ENCODE data around the gene KCTD11.

KCTD11 gene

DNA sequence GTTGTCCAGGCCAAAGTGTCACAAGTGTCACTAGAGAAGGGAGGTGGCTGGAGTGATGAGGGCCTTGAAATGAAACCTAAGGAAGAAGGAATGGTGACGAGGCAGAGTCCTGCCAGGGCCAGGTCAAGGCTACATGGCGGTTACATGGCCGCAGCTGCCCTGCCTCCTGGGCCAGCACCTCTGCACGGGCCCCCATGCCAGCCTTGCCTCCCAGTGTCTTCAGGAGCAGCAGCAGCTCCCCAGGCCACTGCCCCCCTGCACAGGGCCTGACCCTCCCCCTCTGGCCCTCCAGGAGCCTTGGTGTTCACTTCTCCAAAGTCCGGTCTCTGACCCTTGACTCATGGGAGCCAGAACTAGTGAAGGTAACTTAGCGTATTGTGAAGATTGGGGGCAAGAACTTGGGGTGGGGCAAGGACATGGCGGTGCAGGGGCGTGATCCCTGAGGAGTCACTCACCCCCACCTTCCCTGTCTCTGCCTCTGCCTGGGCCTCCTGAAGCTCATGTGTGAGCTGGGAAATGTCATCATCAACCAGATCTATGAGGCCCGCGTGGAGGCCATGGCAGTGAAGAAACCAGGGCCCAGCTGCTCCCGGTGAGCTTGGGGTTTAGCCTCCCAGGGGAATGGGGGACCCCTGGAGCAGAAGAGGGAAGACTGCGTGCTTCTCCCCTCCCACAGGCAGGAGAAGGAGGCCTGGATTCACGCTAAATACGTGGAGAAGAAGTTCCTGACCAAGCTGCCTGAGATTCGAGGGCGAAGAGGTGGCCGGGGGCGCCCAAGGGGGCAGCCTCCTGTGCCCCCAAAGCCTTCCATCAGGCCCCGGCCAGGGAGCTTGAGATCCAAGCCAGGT, 4.1 kb upstream of the KCTD11 start:
- no peaks in the 10 kb centered on the region for H3K27me3 ChIP-seq (ENCODE audit: insufficient read depth, low read depth, severe bottlenecking)
- no peak overlapping the region for H3K27ac ChIP-seq
- TF ChIP-seq, protein P1, sequence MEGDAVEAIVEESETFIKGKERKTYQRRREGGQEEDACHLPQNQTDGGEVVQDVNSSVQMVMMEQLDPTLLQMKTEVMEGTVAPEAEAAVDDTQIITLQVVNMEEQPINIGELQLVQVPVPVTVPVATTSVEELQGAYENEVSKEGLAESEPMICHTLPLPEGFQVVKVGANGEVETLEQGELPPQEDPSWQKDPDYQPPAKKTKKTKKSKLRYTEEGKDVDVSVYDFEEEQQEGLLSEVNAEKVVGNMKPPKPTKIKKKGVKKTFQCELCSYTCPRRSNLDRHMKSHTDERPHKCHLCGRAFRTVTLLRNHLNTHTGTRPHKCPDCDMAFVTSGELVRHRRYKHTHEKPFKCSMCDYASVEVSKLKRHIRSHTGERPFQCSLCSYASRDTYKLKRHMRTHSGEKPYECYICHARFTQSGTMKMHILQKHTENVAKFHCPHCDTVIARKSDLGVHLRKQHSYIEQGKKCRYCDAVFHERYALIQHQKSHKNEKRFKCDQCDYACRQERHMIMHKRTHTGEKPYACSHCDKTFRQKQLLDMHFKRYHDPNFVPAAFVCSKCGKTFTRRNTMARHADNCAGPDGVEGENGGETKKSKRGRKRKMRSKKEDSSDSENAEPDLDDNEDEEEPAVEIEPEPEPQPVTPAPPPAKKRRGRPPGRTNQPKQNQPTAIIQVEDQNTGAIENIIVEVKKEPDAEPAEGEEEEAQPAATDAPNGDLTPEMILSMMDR (IDR thresholded peaks at IDR 0.05; ENCODE audit: low read depth, low read length), result no peak
- no peak for DNase-seq
- H3K36me3 ChIP-seq, result no peaks in the 10 kb centered on the region
- no peaks in the 10 kb centered on the region for H3K9me3 ChIP-seq (ENCODE audit: severe bottlenecking)
- no peak overlapping the region for H3K4me3 ChIP-seq (ENCODE audit: low read depth, low read length)

DNA sequence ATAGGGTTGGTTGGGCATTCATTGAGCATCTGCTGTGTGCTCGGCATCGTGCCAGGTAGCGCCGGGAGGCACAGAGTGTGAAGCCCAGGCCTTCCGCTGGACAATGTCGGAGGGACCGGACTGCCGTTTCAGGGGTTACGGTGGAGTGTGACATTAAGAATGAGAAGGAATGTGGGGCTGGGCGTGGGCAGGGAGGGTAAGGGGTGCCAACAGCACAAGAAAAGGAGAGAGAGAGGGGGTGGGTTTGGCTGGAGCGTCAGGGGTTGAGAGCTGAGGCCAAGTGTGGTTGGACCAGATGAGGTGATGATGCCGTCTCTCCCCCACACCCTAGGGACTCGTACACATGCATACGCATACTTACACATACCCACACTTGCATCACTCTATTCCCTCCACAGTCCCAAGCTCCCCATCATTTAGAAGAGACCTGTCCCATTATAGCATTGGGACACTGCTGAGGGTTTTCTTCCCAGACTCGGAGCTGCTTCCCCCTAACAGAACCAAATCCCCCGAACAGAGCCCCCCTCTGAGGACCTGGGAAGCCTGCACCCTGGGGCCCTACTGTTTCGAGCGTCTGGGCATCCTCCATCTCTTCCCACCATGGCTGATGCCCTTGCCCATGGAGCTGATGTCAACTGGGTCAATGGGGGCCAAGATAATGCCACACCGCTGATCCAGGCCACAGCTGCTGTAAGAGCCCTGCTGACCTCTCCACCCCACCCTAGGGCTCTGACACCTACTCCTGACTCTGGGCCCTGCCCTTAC, 3.3 kb upstream of the KCTD11 start:
- no peak overlapping the region for H3K27ac ChIP-seq
- DNase-seq, result no peak
- H3K36me3 ChIP-seq, result no peaks in the 10 kb centered on the region
- H3K9me3 ChIP-seq (ENCODE audit: severe bottlenecking), result no peaks in the 10 kb centered on the region
- H3K27me3 ChIP-seq (ENCODE audit: insufficient read depth, low read depth, severe bottlenecking), result no peaks in the 10 kb centered on the region
- H3K4me3 ChIP-seq (ENCODE audit: low read depth, low read length), result no peak overlapping the region
- TF ChIP-seq, protein P1 (IDR thresholded peaks at IDR 0.05; ENCODE audit: low read depth, low read length), result no peak

DNA sequence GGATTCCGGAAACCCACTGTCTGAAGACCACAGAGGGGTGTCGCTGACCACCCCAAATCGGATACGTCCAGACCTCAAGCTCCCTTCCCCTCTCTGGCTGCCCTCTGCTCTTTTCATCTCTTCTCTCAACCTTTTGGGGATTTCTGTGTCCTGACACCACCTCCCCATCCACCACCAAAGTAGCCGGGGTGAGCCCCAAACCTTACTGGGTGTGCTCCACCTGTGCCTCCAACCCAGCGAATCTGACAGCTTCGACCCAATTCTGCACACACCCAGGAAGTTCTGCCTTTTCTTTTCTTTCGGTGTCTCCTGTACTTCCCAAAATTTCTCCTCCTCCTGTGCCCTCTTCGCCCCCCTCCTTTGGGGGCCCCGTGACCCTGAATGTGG, 534 bp downstream of the KCTD11 start:
- no peak overlapping the region for H3K27ac ChIP-seq

DNA sequence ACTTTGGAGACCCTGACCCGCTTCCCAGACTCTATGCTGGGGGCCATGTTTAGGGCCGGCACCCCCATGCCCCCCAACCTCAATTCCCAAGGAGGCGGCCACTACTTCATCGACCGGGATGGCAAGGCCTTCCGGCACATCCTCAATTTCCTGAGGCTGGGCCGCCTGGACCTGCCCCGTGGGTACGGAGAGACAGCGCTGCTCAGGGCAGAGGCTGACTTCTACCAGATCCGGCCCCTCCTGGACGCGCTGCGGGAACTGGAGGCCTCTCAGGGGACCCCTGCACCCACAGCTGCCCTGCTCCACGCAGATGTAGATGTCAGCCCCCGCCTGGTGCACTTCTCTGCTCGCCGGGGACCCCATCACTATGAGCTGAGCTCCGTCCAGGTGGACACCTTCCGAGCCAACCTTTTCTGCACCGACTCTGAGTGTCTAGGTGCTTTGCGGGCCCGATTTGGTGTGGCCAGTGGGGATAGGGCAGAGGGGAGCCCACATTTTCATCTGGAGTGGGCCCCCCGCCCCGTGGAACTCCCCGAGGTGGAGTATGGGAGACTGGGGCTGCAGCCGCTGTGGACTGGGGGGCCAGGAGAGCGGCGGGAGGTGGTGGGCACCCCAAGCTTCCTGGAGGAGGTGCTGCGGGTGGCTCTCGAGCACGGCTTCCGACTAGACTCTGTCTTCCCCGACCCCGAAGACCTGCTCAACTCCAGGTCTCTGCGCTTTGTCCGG, 1.1 kb downstream of the KCTD11 start:
- no peak overlapping the region for H3K27ac ChIP-seq
- TF ChIP-seq, protein P1 (IDR thresholded peaks at IDR 0.05; ENCODE audit: low read depth, low read length), result no peak
- no peaks in the 10 kb centered on the region for H3K27me3 ChIP-seq (ENCODE audit: insufficient read depth, low read depth, severe bottlenecking)
- H3K4me3 ChIP-seq (ENCODE audit: low read depth, low read length), result no peak overlapping the region
- H3K9me3 ChIP-seq (ENCODE audit: severe bottlenecking), result no peaks in the 10 kb centered on the region
- no peak for DNase-seq
- H3K36me3 ChIP-seq, result no peaks in the 10 kb centered on the region

More for the DNA sequence above, 534 bp downstream of the KCTD11 start:
- H3K36me3 ChIP-seq, result no peaks in the 10 kb centered on the region
- peak overlapping the region; percentile 48 for H3K4me3 ChIP-seq (ENCODE audit: low read depth, low read length)
- H3K9me3 ChIP-seq (ENCODE audit: severe bottlenecking), result no peaks in the 10 kb centered on the region
- TF ChIP-seq, protein P1 (IDR thresholded peaks at IDR 0.05; ENCODE audit: low read depth, low read length), result no peak
- DNase-seq, result no peak
- H3K27me3 ChIP-seq (ENCODE audit: insufficient read depth, low read depth, severe bottlenecking), result no peaks in the 10 kb centered on the region

DNA sequence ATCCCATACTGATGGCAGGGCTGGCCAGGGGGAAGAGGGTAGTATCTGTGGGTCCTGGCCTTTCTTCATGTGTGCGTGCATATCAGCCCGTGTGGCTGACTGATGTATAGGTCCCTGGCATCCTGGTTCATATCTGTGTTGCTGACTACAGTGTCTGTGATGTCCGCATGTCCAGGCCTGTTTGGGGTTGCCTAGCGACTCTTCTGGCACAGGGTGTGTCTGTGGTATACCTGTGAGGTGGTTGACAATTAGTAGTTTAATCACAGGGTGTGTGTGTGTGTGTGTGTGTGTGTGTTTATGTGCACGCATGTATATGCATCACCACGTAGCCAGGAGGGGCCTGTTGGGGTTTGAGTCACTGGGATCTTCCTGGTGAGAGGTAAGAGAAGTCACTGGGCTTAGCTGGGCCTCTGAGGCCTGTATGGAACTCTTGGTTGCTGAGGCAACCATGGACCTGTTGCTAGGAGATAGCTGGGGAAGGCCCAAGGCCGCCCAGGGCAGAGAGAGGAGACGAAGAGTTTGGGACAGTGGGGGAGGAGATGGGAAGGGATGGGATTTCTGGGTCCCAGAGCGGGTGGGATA, 2.4 kb downstream of the KCTD11 start:
- Histone ChIP-seq H3K27ac (no peak overlapping the region), H3K4me3 (ENCODE audit: low read depth, low read length) (no peak overlapping the region), H3K36me3 (no peaks in the 10 kb centered on the region), H3K27me3 (ENCODE audit: insufficient read depth, low read depth, severe bottlenecking) (no peaks in the 10 kb centered on the region), H3K9me3 (ENCODE audit: severe bottlenecking) (no peaks in the 10 kb centered on the region)
- TF ChIP-seq, protein P1 (IDR thresholded peaks at IDR 0.05; ENCODE audit: low read depth, low read length), result no peak
- no peak for DNase-seq

Data from WERI-Rb-1 (cell line).